ENCODE results near the gene BCL2A1. TPM values are rescaled to one million over a fixed set of nuclear protein-coding genes. Genes with fewer than 3 reads are reported as not detected.

Gene BCL2A1
- total RNA-seq, 1 experiment from 2014 or later: not detected

GRCh38 chr15:79990997-79991334 is 20.0 kb upstream of the BCL2A1 start:
- no peak overlapping the region for H4K5ac ChIP-seq (ENCODE audit: insufficient read length, low read depth, low read length)
- no peaks in the 10 kb centered on the region for H3K9me3 ChIP-seq (ENCODE audit: control insufficient read depth, low read depth, low read length)
- H3K27ac ChIP-seq (ENCODE audit: insufficient read length, low read depth, low read length): no peak overlapping the region
- Mint-ChIP-seq H3K36me3 (ENCODE audit: insufficient read depth in 1 of 3, low read depth in 3 of 3) (no peaks in the 10 kb centered on the region), H3K27ac (no peak overlapping the region), H3K4me1 (no peaks in the 10 kb centered on the region), H3K4me3 (no peak overlapping the region), H3K27me3 (ENCODE audit: low read depth) (no peaks in the 10 kb centered on the region; the same call in 1 of the 2 replicates), H3K9me3 (no peaks in the 10 kb centered on the region)
- no peak overlapping the region for H2BK20ac ChIP-seq (ENCODE audit: low read depth, low read length, poor library complexity, severe bottlenecking)
- H3K27me3 ChIP-seq (ENCODE audit: insufficient read depth, low read length): no peaks in the 10 kb centered on the region
- no peaks in the 10 kb centered on the region for H3K23me2 ChIP-seq (ENCODE audit: insufficient read length, low read depth, low read length, poor library complexity, severe bottlenecking)
- H3K79me1 ChIP-seq (ENCODE audit: insufficient read depth, low read depth, low read length, poor library complexity, severe bottlenecking): no peaks in the 10 kb centered on the region
- no peak for DNase-seq
- TF ChIP-seq, protein P1, sequence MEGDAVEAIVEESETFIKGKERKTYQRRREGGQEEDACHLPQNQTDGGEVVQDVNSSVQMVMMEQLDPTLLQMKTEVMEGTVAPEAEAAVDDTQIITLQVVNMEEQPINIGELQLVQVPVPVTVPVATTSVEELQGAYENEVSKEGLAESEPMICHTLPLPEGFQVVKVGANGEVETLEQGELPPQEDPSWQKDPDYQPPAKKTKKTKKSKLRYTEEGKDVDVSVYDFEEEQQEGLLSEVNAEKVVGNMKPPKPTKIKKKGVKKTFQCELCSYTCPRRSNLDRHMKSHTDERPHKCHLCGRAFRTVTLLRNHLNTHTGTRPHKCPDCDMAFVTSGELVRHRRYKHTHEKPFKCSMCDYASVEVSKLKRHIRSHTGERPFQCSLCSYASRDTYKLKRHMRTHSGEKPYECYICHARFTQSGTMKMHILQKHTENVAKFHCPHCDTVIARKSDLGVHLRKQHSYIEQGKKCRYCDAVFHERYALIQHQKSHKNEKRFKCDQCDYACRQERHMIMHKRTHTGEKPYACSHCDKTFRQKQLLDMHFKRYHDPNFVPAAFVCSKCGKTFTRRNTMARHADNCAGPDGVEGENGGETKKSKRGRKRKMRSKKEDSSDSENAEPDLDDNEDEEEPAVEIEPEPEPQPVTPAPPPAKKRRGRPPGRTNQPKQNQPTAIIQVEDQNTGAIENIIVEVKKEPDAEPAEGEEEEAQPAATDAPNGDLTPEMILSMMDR (conservative IDR thresholded peaks at IDR 0.05): no peak
- no peak overlapping the region for H2BK5ac ChIP-seq (ENCODE audit: insufficient read length, low read length)
- no peaks in the 10 kb centered on the region for H4K20me1 ChIP-seq (ENCODE audit: control insufficient read depth, insufficient read depth, insufficient read length)
- no peak overlapping the region for H3K23ac ChIP-seq (ENCODE audit: insufficient read length, low read depth, low read length)
- H3K4me1 ChIP-seq (ENCODE audit: insufficient read depth, low read length): no peaks in the 10 kb centered on the region
- H2AFZ ChIP-seq (ENCODE audit: low read length): no peak overlapping the region
- no peak overlapping the region for H2BK120ac ChIP-seq (ENCODE audit: low read depth, low read length, poor library complexity, severe bottlenecking)
- no peak overlapping the region for H3K56ac ChIP-seq (ENCODE audit: insufficient read length, low read depth, low read length)
- no peak overlapping the region for H3K4ac ChIP-seq (ENCODE audit: low read depth, low read length)
- no peak overlapping the region for H3T11ph ChIP-seq (ENCODE audit: low read length)
- H2BK15ac ChIP-seq (ENCODE audit: low read depth, low read length): no peak overlapping the region
- no peak overlapping the region for H3K9ac ChIP-seq (ENCODE audit: extremely low read depth, insufficient read length, low read length)
- H2BK12ac ChIP-seq (ENCODE audit: insufficient read length, low read depth, low read length): no peak overlapping the region
- H3K18ac ChIP-seq (ENCODE audit: insufficient read length, low read depth, low read length): no peak overlapping the region
- H3K4me2 ChIP-seq (ENCODE audit: insufficient read depth, insufficient read length, low read length): no peak overlapping the region
- no peak overlapping the region for H4K91ac ChIP-seq (ENCODE audit: insufficient read length, low read depth, low read length)
- no CpG with 5 or more reads among the region's 8 CpGs for whole genome bisulfite sequencing (ENCODE audit: extremely low coverage, insufficient read length, low lambda C conversion rate)
- no peak overlapping the region for H4K8ac ChIP-seq (replicated peaks; ENCODE audit: insufficient read length, low read depth, low read length)
- H2AK5ac ChIP-seq (ENCODE audit: insufficient read length, low read length): no peak overlapping the region
- no peaks in the 10 kb centered on the region for H3K79me2 ChIP-seq (ENCODE audit: insufficient read depth, low read length)
- no peak overlapping the region for H3K14ac ChIP-seq (ENCODE audit: insufficient read depth, low read length)
